BE2C (cell line): ENCODE data around the gene RNF17.

Experiments used
- DNase-seq: peaks from one replicate; pipeline ENCODE4 v3.0.0-alpha.2; 2020
- H3K27me3 ChIP-seq: fragments of 250-450 bp; sonication (Bioruptor Pico); 2 replicates; pipeline ENCODE4 v1.5.1; 2020; ENCODE audit warnings: mild to moderate bottlenecking
- H3K36me3 ChIP-seq: fragments of 250-450 bp; sonication (Bioruptor Pico); 2 replicates; pipeline ENCODE4 v1.5.1; 2020; ENCODE audit warnings: mild to moderate bottlenecking
- H3K4me1 ChIP-seq: fragments of 250-450 bp; sonication (Bioruptor Pico); 2 replicates; pipeline ENCODE4 v1.5.1; 2020
- H3K4me3 ChIP-seq: 2 replicates; pipeline ENCODE4 v1.5.1; 2011; ENCODE audit warnings: low read depth, low read length
- H3K9me3 ChIP-seq: fragments of 250-450 bp; sonication (Bioruptor Pico); 2 replicates; pipeline ENCODE4 v1.5.1; 2020
- TF ChIP-seq, protein P1 (sequence below): IDR thresholded peaks from 2 replicates; pipeline ENCODE4 v1.5.1; 2012; ENCODE audit warnings: mild to moderate bottlenecking, low read depth, low read length

The RNF17 gene

DNA sequence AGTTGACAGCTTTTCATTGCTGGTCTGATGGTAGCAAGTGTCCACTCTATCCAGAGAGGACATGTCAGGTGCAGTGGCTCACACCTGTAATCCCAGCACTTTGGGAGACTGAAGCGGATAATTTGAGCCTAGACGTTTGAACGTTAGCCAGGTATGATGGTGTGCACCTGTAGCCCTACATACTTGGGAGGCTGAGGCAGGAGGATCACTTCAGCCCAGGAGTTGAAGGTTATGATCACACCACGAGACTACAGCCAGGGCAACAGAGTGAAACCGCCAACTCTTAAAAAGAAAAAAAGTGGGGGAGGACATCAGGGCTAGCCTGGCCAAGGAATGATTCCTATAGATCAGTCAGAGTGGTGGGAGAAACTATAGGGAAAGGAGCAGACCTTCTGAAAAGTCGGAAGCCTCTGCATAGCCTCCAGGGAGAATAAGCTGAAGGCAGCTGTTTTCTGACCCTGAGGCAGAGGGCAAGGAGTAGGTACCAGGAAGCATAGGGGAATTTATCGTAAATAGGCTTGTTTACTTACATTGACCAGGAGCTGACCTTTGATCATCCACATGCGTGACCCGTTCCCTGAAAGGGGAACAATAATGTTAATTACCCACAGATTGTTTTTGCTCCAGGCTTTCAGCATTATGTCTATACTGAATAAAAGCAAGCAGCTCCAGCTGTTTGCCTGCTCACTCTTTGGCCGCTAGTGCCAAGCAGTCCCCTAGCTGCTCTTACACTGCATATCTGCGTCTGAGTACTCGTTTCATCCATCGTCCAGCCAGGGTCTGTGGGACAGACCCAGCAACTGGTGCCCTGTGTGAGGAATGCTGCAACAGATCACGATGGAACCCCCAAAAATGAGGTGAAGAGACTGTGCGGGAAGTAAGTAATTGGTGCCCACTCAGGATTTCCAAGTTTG lies 161.6 kb downstream of the RNF17 start:
- no peak for DNase-seq
- Histone ChIP-seq H3K36me3 (no peaks in the 10 kb centered on the region), H3K4me1 (no peaks in the 10 kb centered on the region; the same call in 1 of the 2 replicates), H3K9me3 (no peaks in the 10 kb centered on the region), H3K27me3 (peaks cover 4% of the 10 kb centered on the region), H3K4me3 (no peak overlapping the region)
- TF ChIP-seq, protein P1, sequence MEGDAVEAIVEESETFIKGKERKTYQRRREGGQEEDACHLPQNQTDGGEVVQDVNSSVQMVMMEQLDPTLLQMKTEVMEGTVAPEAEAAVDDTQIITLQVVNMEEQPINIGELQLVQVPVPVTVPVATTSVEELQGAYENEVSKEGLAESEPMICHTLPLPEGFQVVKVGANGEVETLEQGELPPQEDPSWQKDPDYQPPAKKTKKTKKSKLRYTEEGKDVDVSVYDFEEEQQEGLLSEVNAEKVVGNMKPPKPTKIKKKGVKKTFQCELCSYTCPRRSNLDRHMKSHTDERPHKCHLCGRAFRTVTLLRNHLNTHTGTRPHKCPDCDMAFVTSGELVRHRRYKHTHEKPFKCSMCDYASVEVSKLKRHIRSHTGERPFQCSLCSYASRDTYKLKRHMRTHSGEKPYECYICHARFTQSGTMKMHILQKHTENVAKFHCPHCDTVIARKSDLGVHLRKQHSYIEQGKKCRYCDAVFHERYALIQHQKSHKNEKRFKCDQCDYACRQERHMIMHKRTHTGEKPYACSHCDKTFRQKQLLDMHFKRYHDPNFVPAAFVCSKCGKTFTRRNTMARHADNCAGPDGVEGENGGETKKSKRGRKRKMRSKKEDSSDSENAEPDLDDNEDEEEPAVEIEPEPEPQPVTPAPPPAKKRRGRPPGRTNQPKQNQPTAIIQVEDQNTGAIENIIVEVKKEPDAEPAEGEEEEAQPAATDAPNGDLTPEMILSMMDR: no peak

DNA sequence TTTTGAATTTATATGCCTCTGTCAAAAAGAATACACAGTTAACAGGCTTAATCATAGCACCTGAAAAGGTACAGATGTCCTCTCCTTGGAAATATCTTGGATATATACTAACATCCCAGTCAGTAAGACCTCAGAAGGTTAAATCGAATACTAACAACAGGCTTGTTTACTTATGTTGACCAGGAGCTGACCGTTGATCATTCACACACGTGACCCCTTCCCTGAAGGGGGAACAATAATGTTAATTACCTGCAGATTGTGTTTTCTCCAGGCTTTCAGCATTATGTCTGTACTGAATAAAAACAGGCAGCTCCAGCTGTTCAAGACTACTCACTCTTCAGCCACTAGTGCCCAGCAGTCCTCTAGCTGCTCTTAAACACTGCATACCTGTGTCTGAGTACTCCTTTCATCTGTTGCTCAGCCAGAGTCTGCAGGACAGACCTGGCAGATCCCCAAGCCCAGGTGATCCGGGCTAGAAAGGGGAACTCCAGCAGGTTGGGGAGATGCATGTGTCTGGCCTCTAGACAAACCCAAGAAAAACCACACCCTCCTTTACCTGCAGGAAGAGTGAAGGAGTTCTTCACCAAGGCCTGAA lies 163.9 kb downstream of the RNF17 start:
- Histone ChIP-seq H3K9me3 (no peaks in the 10 kb centered on the region), H3K36me3 (no peaks in the 10 kb centered on the region), H3K4me3 (no peak overlapping the region), H3K27me3 (peaks cover 24% of the 10 kb centered on the region), H3K4me1 (no peaks in the 10 kb centered on the region)
- DNase-seq: no peak
- TF ChIP-seq, protein P1: no peak

DNA sequence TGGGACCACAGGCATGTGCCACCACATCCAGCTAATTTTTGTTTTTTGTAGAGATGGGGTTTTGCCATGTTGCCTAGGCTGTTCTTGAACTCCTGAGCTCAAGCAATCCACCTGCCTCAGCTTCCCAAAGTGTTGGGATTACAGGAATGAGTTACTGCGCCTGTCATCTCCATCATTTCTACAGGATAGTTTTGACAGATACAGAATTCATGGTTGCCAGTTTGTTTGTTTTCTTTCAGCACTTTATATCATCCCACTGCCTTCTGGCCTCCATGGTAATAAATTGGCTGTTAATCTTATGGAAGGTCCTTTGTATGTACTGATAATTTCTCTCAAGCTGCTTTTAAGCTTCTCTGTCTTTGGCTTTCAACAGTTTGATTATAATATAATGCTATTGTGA lies 165.2 kb downstream of the RNF17 start:
- DNase-seq: no peak
- Histone ChIP-seq H3K36me3 (no peaks in the 10 kb centered on the region), H3K4me3 (no peak overlapping the region), H3K27me3 (peaks cover 30% of the 10 kb centered on the region), H3K9me3 (no peaks in the 10 kb centered on the region), H3K4me1 (no peaks in the 10 kb centered on the region)
- TF ChIP-seq, protein P1: no peak
